GM19025 (cell line): ENCODE results near the gene PRR5.

ENCODE experiments used
- ATAC-seq: cut with Tn5 transposase; IDR thresholded peaks from one replicate; pipeline ENCODE4 v1.9.1; 2021; ENCODE audit warnings: mild to moderate bottlenecking, low read depth, moderate library complexity; ENCODE audit not compliant: unreplicated experiment

The PRR5 gene

DNA sequence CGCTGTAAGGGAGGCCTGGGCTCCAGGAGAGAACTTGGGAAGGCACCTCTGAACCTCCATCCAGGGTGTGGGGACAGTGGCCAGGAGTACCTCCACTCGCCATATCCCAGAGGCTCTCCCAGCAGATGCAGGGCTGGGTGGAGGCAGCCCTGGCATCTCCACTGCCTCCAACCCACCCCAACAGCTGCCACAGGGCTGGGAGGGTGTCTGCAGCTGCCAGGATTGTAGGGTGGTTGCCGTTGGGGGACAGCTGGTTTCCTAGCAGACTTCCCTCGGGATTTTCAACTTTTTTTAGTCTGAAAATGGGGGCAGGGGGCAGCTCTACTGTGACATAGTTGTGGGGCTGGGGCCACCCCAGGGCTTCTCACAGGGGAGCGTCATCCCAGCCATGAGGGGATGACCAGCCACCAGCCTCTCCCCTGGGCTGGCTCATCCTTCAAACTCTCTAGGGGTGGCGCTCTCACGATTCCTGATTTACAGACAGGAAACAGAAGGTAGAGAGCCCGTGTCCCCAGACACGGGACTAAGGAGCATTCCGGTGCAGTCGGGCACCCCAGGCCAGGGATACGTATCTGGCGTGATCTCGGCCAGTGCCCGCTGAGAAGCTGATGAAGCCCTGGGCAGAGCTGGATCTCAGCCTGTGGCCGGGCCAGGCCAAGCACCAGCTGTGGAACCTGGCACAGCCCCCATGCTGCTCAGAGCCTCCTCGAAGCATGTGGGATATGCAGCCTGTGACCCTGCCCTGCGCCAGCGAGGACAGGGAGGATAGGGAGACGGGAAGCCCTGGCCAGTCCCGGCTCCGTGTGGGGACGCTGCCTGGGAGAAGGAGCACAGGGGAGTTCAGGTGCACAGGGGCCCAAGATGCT, 9.9 kb downstream of the PRR5 start:
- ATAC-seq, result no peak

DNA sequence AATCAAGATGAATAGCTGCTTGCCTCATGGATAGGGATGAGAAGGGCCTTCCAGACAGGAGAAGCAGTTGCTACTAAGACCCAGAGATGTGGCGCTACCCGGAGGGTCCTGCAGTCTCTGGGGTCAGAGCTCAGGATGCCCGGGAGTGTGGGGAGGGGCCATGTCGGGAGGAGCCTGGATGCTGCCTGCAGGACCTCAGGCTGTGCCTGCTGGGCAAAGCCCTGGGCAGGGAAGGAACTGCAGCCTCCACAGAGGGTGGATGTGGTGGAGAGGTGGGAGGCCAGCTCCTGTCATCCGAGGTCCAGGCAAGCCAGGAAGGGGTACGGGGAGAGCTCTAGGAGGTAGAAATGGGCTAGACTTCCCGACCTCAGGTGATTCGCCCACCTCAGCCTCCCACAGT, 11.0 kb downstream of the PRR5 start:
- ATAC-seq, result no peak

DNA sequence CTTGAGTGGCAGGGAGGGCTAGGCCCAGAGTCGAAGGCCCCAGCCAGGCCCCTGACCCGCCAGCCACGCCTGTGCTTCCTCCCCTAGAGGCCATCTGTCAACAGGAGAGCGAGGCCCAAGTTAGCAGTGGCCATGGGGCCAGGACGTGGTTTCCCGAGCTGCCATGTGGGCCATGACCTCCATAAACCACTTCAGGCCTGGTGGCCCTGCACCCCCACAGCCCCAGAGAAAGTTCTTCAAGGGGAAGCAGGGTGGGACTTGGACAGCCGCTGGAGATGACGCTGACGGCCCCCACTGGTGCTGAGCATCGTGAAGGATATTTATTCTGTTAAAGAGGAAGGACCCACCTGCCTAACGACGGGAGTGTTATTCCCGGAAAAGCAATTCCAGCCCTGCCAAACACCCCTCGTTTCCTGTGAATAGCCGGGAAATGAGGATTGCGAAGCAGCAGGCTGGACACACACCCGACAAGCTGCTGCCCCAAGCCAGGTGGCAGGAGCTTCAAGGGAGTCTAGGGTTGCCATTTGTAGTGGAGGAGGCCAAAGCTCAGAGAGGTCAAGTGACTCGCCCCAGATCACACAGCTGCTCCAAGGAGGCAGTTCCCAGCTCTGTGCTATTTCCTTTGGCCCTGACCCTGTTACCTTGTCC, 12.8 kb downstream of the PRR5 start:
- ATAC-seq, result no peak

DNA sequence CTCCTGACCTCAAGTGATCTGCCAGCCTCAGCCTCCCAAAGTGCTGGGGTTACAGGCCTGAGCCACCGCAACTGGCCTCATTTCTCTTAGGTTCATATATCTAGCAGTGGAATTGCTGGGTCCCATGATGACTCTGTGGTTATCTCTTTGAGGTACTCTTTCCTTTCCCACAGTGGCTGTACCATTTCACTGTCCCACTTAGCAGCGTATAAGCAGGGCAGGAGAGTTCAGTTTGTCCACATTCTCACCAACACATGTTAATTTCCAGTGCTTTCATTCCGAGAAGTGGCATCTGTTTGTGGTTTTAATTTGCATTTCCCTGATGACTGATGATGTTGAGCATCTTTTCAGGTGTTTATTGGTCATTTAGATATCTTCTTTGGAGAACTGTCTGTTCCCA, 16.4 kb downstream of the PRR5 start:
- ATAC-seq, result no peak

DNA sequence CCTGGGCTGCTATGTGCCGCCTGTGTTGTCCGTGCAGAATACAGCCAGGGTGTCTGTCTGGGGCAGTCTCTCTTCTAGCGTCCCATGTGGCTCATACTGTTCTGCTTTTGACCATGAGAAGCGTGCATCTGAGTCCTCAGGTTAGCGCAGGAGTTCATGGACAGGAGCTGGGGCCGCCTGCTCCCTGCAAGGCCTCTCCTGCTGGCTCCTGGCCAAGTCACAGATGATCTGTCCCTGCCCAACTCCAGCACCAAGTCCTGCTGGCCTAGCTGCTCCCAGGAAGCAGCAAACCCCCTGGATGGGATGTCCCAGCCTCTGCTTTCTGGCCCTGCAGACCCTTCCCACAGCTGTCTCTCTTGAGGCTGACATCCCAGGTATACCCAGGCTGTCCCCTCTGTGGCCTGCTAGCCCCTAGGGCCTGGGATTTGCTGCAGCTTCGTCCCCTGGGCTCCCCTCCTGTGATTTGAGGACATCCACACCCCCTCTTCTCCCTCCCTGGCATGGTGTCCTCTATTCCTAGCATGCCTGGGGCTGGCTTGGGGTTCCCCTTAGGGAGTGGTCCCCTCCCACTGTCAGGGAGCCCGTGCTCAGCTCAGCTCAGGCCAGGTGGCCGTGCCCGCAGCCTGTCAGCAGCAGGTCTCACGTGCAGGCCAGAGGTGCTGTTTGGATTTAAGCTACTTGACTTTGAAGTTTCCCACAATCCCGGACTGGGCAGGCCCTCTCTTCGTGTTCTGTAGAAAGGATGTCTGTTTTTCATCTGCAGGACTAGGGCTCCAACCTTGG, 17.8 kb downstream of the PRR5 start:
- ATAC-seq, result no peak

DNA sequence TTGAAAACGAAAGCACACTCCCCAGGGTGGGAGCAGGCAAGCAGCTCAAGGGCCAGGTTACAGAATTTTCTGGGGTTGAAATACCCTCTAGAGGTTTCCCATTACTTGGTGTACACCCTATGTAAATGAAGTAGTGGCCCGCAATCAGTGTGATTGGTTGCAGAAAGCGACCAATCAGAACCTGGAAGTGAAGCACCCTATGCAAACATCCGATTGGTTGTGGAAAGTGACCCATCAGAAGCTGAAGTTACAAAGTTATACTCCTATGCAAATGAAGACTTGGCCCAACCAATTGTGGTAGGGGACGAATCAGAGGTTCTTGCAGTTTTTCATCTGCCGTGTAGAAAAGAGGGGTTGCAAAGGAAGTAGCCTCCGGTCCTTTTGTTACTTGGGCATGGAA, 19.2 kb downstream of the PRR5 start:
- ATAC-seq, result no peak

DNA sequence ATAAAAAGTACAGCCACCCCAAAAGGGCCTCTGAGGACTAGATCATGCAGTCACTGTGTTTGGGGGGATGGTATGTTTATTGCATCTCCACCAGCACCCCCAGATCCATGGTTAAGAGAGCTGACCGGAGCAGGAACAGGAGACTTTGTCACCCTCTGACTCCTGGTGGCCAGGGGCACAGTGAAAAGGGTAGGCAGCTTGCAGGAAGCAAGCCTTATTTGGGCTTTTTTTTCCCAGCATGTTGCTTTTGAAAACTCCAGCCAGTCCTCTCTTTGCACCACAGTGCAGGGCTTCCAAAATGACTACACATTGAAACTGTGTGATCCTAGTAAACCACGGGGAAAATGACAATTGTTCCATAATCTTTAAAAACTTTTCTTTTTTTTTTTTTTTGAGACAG, 20.6 kb downstream of the PRR5 start:
- ATAC-seq, result no peak

DNA sequence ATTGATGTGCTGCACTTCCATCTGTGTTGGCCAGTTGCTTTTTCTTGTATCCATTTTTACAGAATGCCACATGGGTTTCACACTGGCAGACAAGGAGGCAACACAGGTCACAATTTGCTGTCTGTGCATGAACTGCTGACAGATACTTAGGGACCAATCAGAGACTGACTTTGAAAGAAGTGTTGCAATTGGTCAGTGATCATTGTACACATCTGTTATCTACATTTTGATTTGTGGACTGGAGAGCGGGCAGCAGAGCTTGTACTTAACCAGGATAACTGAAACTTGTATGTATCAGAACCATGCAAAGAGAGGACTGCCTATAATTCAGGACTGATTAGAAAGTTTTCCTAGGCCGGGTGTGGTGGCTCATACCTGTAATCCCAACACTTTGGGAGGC, 21.8 kb downstream of the PRR5 start:
- no peak for ATAC-seq

DNA sequence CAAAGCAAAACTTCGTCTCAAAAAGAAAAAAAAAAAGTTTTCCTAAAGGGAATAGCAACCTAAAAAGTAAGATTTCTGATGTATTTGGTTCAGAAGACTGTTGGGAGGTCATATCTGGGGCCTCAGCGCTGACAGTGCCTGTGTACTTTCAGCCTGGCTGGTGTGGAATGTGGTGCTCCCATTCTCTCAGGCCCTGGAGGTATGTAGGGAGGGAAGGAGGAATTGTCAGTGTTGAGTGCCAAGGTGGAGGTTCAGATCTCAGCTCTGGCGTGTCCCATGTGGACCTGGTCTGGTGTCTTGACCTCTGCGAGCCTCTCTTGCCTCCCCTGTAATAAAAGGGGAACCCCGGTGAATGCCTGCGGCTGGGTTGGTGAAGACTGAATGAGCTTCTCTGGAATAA, 22.4 kb downstream of the PRR5 start:
- ATAC-seq, result no peak

DNA sequence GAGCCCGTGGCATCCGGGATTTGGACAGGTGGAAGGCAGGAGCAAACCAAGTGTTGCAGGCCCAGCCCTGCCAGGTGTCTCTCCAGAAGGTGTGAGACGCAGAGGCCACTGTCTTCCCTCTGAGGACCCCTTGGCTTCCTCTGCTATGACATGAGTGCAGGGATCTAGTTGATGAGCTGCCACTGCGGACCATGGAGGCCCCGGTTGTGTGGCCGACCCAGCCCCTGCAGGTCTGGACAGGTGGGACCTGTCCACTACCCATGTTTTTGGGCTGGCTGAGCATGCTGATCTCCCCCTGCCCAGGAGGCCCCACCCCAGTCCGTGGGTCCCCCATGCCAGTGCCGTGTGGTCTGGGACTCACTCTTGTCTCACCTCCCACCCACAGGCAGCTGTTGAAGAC, 22.9 kb downstream of the PRR5 start:
- no peak for ATAC-seq

DNA sequence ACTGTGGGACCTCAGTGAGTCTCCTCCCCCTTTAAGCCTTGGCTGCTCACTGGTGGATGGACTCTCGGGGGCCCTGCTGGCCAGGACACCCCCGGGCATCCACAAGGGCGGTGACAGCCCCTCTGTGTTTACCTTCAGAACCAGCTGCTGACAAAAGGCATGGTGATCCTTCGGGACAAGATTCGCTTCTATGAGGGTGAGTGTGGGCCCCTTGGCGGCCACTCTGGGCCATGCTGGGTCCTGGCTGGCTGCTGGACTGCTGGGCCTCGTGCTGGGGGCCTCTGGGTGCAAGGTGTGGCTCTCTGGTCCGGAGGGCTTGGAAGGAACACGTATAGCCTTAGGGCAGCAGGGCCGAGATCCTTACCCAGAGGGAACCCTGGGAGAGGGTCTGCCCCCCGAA, 24.4 kb downstream of the PRR5 start:
- no peak for ATAC-seq

DNA sequence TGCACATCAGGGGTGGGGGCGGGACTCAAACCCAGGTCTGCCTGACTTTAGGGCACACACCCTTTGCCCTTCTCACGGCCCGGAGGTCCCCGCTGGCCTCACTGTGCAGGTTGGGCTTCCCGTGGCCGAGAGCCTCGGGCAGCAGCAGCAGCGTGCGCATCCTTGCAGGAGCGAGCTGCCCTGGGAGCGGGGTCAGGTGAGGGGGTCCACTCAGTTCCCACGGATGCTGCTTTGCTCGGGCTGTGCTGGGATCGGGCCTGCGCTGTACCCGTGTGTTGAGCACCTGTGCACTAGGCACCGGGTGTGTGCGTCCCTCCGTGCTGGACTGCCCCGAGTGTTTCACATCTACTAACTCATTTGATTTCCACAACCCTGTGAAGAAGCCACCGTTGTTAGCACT, 25.1 kb downstream of the PRR5 start:
- ATAC-seq, result no peak

DNA sequence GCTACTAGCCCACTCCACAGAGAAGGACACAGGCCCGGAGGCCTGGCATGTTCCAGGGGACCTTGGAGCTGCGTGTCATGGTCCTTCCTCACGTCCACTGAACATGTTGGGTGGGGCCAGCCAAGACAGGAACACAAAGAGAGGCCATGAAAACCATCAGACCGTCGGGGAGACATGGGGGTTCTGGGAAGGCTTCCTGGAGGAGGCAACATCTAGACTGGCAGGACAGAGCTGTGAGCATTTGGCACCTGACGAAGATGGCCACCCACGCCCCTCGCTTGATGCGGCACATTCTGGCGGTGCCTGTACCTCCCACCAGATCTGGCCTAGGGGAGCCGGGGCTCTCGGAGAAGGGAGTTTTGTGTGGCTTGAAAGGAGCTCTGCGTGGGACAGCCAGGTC, 25.7 kb downstream of the PRR5 start:
- ATAC-seq, result no peak

DNA sequence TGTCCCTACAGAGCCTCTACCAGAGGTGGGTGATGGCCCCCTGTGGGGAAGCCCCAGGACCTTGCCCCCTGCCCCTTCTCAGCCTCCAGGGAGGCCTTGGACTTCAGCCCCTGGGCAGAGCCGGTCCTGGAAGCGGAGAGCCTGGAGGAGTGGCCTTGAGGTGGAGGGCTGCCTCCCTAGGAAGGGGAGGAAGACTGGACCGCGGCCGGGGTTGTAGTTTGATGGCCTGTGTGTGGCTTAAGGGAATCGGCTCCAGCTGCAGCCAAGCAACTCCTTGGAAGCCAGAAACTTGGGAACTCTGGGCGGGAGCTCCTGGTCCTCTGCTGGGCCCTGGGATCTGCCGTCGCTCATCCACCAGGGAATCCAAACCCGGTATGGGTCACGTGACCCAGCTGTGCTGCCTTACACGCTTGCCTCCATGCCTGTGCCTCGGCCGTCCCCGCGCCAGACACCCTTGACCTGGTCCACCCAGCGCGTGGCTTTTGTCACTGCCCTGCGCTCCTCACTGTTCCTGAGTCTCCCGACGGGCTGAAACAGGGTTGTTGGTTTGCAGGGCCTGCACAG, 26.8 kb downstream of the PRR5 start:
- no peak for ATAC-seq

DNA sequence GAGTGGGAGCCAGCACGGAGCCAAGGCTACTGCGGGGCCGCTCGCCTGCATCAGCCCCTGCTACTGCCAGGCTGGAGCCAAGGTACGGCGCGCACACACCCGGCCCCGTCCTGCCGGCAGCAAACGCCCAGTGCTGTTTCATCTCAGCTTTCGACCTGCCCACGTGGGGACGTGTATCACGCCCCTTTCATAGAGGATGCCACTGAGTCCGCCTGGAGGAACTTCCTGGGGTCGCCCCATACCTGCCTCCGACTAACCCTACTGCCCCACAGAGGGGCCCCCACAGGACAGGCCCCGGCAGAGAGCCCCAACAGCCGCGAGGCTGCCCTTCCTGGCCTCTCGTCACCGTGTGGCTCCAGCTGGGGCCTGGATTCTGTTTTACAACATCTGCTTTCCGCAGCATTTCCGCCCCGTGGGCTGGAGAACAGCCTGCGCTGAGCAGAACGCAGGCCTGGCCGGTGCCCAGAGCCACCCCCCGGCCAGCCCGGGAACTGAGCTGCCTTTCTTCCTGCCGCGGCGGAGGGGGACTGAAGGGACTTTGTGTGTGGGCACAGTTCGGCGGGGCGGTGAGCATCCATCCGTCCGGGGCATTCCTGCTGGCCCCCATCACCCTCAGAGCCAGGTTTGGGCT, 27.5 kb downstream of the PRR5 start:
- ATAC-seq, result no peak

DNA sequence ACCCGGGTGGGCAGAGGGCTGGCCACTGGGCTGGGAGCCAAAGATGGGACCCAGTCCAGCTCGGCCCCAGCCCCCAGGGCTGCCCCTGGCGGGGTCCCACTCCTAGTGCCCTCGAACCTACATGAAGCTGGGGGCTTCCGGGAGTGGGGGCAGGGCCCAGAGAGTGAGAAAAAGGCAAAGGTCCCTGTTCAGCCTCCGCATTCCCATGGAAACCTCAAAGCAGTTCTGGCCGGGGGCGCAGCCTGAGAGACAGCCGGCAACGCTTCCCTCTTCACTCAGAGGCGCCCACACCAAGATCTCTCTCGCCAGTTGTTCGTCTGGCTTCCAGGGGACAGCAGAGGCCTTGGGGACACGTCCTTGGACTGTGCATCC, 28.0 kb downstream of the PRR5 start:
- ATAC-seq, result no peak

DNA sequence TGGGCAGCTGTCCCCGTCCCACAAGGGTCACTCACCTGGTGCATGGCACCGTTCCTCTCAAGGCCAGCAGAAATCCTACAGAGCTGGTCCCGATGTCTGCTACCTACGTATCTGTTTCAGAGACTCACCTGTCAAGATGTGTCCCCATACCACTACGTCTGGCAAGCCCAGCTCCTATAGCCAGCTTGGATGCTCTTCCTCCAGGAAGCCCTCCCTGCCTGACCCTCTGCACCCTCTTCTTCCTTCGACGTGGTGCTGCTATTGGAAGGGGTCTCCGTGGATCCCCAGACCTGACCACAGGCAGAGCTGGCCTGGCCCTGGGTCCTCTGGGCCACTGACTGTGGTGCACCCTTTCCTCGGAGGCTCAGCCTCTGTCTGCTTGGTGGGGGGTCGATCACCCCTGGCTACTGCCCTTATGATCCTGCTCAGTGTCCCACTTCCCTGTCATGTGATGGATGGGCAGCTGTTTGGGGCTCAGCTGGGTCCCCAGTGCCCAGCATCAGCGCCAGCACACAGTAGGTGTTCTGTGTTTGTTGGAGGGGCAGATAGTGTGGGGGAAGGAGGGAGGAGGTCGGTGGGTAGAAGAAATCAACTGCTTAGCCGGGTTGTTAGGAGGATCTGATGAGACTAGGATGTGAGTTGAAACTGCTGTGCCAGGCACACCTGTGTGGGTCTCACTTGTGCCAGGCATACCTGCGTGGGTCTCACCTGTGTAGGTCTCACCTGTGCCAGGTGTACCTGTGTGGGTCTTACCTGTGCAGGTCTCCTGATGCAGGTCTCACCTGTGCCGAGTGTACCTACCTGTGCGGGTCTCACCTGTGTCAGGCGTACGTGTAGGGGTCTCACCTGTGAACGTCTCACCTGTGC, 28.7 kb downstream of the PRR5 start:
- ATAC-seq, result no peak

DNA sequence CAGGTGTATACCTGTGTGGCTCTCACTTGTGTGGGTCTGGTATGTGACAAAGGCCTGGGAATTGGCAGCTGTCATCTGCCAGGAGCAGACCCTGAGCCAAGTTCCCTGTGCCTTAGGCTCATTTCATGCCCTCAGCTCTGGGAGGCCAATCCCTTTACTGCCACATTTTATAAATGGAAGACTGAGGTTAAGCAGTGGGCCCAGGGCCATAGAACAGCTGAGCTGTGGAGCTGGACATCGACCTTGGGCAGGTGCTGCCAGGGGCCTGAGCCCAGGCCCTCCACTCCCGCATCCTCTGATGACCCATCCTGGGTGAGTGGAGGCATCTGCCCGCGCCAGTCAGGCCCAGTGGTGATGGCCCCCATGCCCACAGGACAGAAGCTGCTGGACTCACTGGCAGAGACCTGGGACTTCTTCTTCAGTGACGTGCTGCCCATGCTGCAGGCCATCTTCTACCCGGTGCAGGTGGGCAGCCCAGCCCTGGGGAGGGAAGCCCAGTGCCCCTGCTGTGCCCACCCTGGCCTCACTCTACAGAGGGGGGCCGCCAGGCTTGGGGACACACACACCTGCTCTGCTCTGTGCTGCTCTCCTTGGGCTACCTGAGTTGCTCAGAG, 29.5 kb downstream of the PRR5 start:
- ATAC-seq, result no peak

DNA sequence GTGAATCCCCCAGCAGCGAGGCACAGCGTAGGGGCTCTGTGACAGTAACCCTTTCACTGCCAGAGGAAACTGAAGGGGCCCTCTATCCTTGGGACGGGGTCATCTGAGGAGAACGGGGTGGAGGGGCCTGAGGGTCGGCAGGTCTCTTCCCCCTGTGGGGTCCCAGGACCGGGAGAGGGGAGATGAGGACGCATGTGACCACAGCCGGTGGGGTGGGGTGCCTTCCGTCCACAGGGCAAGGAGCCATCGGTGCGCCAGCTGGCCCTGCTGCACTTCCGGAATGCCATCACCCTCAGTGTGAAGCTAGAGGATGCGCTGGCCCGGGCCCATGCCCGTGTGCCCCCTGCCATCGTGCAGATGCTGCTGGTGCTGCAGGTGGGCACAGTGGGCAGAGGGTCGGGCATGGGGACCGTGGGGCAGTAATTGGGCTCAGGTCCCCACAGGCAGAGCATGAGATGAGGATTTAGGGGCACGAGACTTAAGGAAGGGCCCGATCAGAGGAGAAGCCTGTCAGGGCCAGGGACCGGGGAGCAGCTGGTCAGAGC, 30.1 kb downstream of the PRR5 start:
- no peak for ATAC-seq
